DND-41 (cell line): ENCODE measurements around the gene CDC6.

Source experiments
- ATAC-seq: fragments of 200-7000 bp; cut with Tn5 transposase; 3 replicates; pipeline ENCODE4 v1.9.1; 2021; ENCODE audit warnings: low read depth; ENCODE audit not compliant: insufficient read depth
- DNase-seq: peaks from one replicate; pipeline ENCODE4 v3.0.0-alpha.2; 2020
- H2AFZ ChIP-seq: 2 replicates; pipeline ENCODE4 v1.6.0; 2012; ENCODE audit warnings: low read depth, low read length
- H3K27ac ChIP-seq: 2 replicates; pipeline ENCODE4 v1.5.1; 2012; ENCODE audit warnings: low read length, inconsistent platforms
- H3K27me3 ChIP-seq: fragments of 200-600 bp; sonication (generic); 2 replicates; pipeline ENCODE4 v1.6.0; 2012; ENCODE audit warnings: low read length, mild to moderate bottlenecking, inconsistent platforms; ENCODE audit not compliant: insufficient read depth, poor library complexity
- H3K36me3 ChIP-seq: 2 replicates; pipeline ENCODE4 v1.5.1; 2012; ENCODE audit warnings: low read length, inconsistent platforms; ENCODE audit not compliant: insufficient read depth
- H3K4me1 ChIP-seq: 2 replicates; pipeline ENCODE4 v1.5.1; 2012; ENCODE audit warnings: mild to moderate bottlenecking, low read length; ENCODE audit not compliant: insufficient read depth
- H3K4me2 ChIP-seq: 2 replicates; pipeline ENCODE4 v1.6.0; 2012; ENCODE audit warnings: mild to moderate bottlenecking, moderate library complexity, low read length, inconsistent platforms; ENCODE audit not compliant: insufficient read depth
- H3K4me3 ChIP-seq, 2 experiments: fragments of 200-600 bp in 1 of 2; shearing (Covaris generic) in 1 of 2; 2 replicates each; pipeline ENCODE4 v1.5.1; 2012 to 2016; ENCODE audit warnings: inconsistent platforms in 2 of 2, low read length in 2 of 2, mild to moderate bottlenecking in 2 of 2, low read depth in 1 of 2, moderate library complexity in 1 of 2
- H3K79me2 ChIP-seq: 2 replicates; pipeline ENCODE4 v1.6.0; 2012; ENCODE audit warnings: low read length, inconsistent platforms; ENCODE audit not compliant: insufficient read depth
- H3K9ac ChIP-seq: 2 replicates; pipeline ENCODE4 v1.6.0; 2012; ENCODE audit warnings: low read depth, mild to moderate bottlenecking, inconsistent platforms, low read length, moderate library complexity
- H3K9me3 ChIP-seq: 2 replicates; pipeline ENCODE4 v1.5.1; 2012; ENCODE audit warnings: low read length, moderate library complexity, mild to moderate bottlenecking, inconsistent platforms; ENCODE audit not compliant: insufficient read depth, severe bottlenecking
- H4K20me1 ChIP-seq: 2 replicates; pipeline ENCODE4 v1.6.0; 2012; ENCODE audit warnings: low read length; ENCODE audit not compliant: insufficient read depth
- EZH2 ChIP-seq: IDR thresholded peaks from 3 replicates; pipeline ENCODE4 v1.6.1; 2012; ENCODE audit warnings: borderline replicate concordance, low read depth, mild to moderate bottlenecking, moderate library complexity, low read length, inconsistent platforms; ENCODE audit not compliant: severe bottlenecking
- TF ChIP-seq, protein P1 (sequence below): IDR thresholded peaks from 2 replicates; pipeline ENCODE4 v1.5.1; 2012; ENCODE audit warnings: borderline replicate concordance, low read length, moderate library complexity, mild to moderate bottlenecking; ENCODE audit not compliant: poor library complexity, severe bottlenecking; ENCODE audit errors: extremely low read depth

The CDC6 gene

DNA sequence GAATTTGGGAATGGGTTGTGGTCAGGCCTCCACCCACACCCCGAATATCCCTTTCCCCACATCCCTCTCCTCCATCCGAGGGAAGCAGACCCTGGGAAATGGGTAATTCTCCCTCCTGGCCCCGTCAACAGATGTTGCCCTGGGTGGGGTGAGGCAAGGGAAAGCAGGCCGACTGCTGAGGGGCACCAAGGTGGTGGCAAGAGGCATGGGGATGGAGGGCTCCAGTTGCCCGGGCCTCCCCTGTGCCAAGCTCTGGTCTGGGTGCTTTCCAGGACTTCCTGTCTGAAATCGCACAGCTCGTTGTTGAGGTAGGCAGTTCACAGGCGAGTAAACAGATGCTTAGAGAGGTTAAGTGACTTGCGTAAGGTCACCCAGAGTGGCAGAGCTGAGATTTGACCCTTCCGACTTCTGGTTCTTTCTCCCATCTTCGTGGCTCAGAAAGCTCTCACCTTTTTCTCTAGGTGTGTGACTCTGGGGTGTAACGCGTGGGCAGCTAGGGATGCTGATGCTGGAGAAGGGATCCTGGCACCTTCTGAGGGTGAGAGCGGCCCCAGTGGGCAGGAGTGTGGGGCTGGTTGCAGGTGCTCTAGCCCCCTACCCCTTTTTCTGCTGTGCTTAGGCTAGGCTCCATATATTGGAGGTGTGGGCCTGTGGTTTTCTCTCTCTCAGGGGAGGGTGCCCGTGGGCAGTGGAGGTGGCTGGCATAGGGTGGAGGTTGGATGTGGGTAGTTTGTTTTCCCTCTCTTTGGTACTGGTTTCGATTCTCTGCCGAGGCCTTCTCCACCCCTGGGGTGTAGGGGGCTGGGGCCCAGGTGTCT is 38.5 kb downstream of the CDC6 start:
- no peak for TF ChIP-seq EZH2
- TF ChIP-seq, protein P1, sequence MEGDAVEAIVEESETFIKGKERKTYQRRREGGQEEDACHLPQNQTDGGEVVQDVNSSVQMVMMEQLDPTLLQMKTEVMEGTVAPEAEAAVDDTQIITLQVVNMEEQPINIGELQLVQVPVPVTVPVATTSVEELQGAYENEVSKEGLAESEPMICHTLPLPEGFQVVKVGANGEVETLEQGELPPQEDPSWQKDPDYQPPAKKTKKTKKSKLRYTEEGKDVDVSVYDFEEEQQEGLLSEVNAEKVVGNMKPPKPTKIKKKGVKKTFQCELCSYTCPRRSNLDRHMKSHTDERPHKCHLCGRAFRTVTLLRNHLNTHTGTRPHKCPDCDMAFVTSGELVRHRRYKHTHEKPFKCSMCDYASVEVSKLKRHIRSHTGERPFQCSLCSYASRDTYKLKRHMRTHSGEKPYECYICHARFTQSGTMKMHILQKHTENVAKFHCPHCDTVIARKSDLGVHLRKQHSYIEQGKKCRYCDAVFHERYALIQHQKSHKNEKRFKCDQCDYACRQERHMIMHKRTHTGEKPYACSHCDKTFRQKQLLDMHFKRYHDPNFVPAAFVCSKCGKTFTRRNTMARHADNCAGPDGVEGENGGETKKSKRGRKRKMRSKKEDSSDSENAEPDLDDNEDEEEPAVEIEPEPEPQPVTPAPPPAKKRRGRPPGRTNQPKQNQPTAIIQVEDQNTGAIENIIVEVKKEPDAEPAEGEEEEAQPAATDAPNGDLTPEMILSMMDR, result no peak
- Histone ChIP-seq H3K27ac (no peak overlapping the region), H3K4me2 (no peak overlapping the region; the same call in 1 of the 2 replicates), H3K4me3 (no peak overlapping the region), H3K27me3 (no peaks in the 10 kb centered on the region), H3K4me1 (peaks cover 52% of the 10 kb centered on the region), H3K9ac (no peak overlapping the region), H3K36me3 (peaks cover 1% of the 10 kb centered on the region; the same call in 1 of the 2 replicates), H4K20me1 (peaks cover 50% of the 10 kb centered on the region), H3K79me2 (peaks cover 16% of the 10 kb centered on the region), H2AFZ (no peak overlapping the region), H3K9me3 (no peaks in the 10 kb centered on the region)
- no peak for DNase-seq
- ATAC-seq, result no peak

DNA sequence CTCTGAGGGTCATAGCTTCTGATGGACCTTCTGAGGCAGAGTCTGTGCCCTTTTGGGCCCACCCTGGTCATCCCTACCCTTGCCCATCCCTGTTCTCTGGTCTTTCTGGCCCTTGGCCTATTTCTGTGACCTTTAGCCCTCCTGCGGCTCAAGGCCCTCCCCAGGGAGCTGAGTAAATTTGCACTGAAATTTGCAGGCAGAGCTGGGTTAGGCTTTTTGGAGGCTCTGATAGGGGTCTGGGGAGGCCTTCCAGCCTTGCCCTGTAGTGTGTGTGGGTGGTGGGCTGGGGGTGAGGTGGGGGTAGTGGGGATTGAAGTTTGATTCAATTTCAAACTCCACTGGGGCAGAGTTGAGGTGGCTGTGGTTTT is 39.1 kb downstream of the CDC6 start:
- H4K20me1 ChIP-seq, result peaks cover 44% of the 10 kb centered on the region
- no peaks in the 10 kb centered on the region for H3K9me3 ChIP-seq
- ATAC-seq, result no peak
- no peak overlapping the region for H3K27ac ChIP-seq
- no peaks in the 10 kb centered on the region for H3K27me3 ChIP-seq
- peaks cover 46% of the 10 kb centered on the region for H3K4me1 ChIP-seq
- H2AFZ ChIP-seq, result no peak overlapping the region
- H3K9ac ChIP-seq, result no peak overlapping the region
- TF ChIP-seq EZH2, result no peak
- TF ChIP-seq, protein P1, result no peak
- H3K36me3 ChIP-seq, result peaks cover 7% of the 10 kb centered on the region; the same call in 1 of the 2 replicates
- no peak overlapping the region for H3K4me2 ChIP-seq
- peaks cover 16% of the 10 kb centered on the region for H3K79me2 ChIP-seq
- H3K4me3 ChIP-seq, result no peak overlapping the region
- no peak for DNase-seq

DNA sequence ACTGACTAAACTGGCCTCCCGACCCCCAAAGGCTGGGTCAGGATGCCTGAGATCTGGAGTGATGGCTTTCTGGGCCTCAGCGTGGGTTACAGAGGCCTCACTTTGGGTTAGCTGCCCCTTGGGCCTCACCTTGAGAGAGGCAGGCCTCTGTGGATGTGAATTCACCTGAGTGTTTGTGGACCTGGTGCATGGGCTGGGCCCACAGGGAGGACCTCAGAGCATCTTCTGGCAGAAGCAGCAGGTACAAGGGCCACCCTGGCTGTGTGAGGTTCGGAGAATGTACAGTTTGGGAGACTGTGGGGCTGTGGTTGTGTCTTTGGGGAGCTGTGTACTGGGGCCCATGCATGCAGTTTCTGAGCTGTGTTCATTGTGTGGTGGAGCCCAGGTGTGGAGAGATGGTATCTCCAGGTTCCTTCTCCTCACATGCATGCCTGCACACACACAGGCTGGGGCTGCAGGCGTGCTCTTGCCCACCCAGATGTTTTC is 39.6 kb downstream of the CDC6 start:
- Histone ChIP-seq H3K79me2 (peaks cover 16% of the 10 kb centered on the region), H3K27me3 (no peaks in the 10 kb centered on the region), H3K27ac (no peak overlapping the region), H2AFZ (no peak overlapping the region), H3K4me1 (peaks cover 41% of the 10 kb centered on the region), H3K9ac (no peak overlapping the region), H3K36me3 (peaks cover 8% of the 10 kb centered on the region; the same call in 1 of the 2 replicates), H3K4me2 (no peak overlapping the region), H4K20me1 (peaks cover 40% of the 10 kb centered on the region), H3K4me3 (no peak overlapping the region), H3K9me3 (no peaks in the 10 kb centered on the region)
- DNase-seq, result no peak
- TF ChIP-seq, protein P1, result no peak
- TF ChIP-seq EZH2, result no peak
- ATAC-seq, result no peak
